Calu3 (cell line): ENCODE results near the gene DSCAML1. TPM values are rescaled to one million over a fixed set of nuclear protein-coding genes. Genes with fewer than 3 reads are reported as not detected.

ENCODE experiments used
- BruUV-seq: library from RNA; stranded (reverse); fragments of 400-500 nt; replicated peaks from 2 replicates; lab custom pipeline; 2021; lab: Mats Ljungman, UMichigan
- CTCF ChIA-PET: fragments of 300-600 bp; sonication (Branson Sonifier 250); formaldehyde crosslinking; loops from one replicate; lab custom pipeline; 2022; ENCODE audit warnings: antibody characterized with exemption; lab: Charles Lee
- DNase-seq: peaks from one replicate; pipeline ENCODE4 v3.0.0; 2022
- H3K27ac Mint-ChIP-seq: one replicate; pipeline ENCODE4 v1.8.0; 2022; ENCODE audit warnings: mixed read lengths; ENCODE audit not compliant: unreplicated experiment
- H3K27me3 Mint-ChIP-seq: one replicate; pipeline ENCODE4 v1.8.0; 2022; ENCODE audit warnings: mixed read lengths; ENCODE audit not compliant: unreplicated experiment
- H3K36me3 Mint-ChIP-seq: one replicate; pipeline ENCODE4 v1.8.0; 2022; ENCODE audit warnings: mild to moderate bottlenecking, moderate library complexity, mixed read lengths; ENCODE audit not compliant: insufficient read depth, unreplicated experiment
- H3K4me1 Mint-ChIP-seq: one replicate; pipeline ENCODE4 v1.8.0; 2022; ENCODE audit warnings: mild to moderate bottlenecking, low read depth, mixed read lengths; ENCODE audit not compliant: unreplicated experiment
- H3K4me3 Mint-ChIP-seq: one replicate; pipeline ENCODE4 v1.8.0; 2022; ENCODE audit warnings: mild to moderate bottlenecking, low read depth, moderate library complexity, mixed read lengths; ENCODE audit not compliant: unreplicated experiment
- H3K9me3 Mint-ChIP-seq: one replicate; pipeline ENCODE4 v1.8.0; 2022; ENCODE audit warnings: low read depth, mixed read lengths; ENCODE audit not compliant: unreplicated experiment
- intact Hi-C: fragments of 100-400 bp; cut with micrococcal nuclease; formaldehyde crosslinking; loops from one replicate; pipeline ENCODE4 v1.10.0; 2022; ENCODE audit not compliant: unreplicated experiment
- total RNA-seq: library from RNA; stranded (reverse); gene quantifications from 2 replicates; pipeline ENCODE4 v1.2.3, GENCODE V29; 2022
- TF ChIP-seq, protein P1 (sequence below): fragments of 200-600 bp; IDR thresholded peaks from one replicate; pipeline ENCODE4 v1.8.0; 2022; ENCODE audit warnings: antibody characterized with exemption; ENCODE audit not compliant: unreplicated experiment

Gene DSCAML1
- total RNA-seq, 1 experiment from 2014 or later = 0.07 TPM

DNA sequence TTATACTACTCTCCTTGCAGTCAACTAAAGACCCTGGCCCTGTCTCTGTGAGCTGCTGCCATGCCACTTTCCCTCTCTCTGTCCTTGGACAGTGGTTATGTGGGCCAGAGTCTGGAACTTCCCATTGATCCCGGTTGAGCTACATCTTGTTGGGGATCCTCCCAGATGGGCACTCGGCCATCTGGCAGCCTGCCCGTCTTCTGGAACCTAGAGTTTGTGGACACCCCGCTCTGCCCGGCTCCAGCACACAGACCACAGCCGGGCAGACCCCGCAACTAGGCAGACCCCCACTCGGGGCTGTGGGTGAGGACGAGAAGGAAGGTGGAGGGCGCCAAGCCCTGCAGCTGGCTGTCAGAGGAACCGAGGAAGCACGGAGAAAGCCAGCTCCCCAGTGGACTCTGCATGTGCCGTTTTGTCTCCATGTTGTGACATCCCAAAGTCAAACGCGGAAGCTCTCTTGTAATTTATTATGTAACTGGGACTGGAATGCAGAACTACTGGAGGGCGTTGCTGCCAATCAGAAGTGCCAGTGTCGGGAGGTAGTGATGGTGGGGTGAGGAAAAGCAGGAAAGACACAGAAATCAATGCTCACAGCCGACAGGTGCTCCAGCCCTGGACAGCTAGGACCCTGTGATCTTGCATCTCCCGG, 261.7 kb downstream of the DSCAML1 start:
- peak; percentile 7 for DNase-seq
- no peaks in the 10 kb centered on the region for H3K36me3 Mint-ChIP-seq
- H3K4me3 Mint-ChIP-seq = no peak overlapping the region
- no peaks in the 10 kb centered on the region for H3K9me3 Mint-ChIP-seq
- intact Hi-C loops = no loop called here
- TF ChIP-seq, protein P1, sequence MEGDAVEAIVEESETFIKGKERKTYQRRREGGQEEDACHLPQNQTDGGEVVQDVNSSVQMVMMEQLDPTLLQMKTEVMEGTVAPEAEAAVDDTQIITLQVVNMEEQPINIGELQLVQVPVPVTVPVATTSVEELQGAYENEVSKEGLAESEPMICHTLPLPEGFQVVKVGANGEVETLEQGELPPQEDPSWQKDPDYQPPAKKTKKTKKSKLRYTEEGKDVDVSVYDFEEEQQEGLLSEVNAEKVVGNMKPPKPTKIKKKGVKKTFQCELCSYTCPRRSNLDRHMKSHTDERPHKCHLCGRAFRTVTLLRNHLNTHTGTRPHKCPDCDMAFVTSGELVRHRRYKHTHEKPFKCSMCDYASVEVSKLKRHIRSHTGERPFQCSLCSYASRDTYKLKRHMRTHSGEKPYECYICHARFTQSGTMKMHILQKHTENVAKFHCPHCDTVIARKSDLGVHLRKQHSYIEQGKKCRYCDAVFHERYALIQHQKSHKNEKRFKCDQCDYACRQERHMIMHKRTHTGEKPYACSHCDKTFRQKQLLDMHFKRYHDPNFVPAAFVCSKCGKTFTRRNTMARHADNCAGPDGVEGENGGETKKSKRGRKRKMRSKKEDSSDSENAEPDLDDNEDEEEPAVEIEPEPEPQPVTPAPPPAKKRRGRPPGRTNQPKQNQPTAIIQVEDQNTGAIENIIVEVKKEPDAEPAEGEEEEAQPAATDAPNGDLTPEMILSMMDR = no peak
- H3K27me3 Mint-ChIP-seq = peaks cover 58% of the 10 kb centered on the region
- H3K4me1 Mint-ChIP-seq = no peaks in the 10 kb centered on the region
- CTCF ChIA-PET = interaction anchor here (0.6 kb wide), 2 partner anchors 399 to 442 kb away, joined by 3 to 4 read pairs; no protein-coding TSS in a partner anchor
- no TSS peak for BruUV-seq
- no peak overlapping the region for H3K27ac Mint-ChIP-seq

DNA sequence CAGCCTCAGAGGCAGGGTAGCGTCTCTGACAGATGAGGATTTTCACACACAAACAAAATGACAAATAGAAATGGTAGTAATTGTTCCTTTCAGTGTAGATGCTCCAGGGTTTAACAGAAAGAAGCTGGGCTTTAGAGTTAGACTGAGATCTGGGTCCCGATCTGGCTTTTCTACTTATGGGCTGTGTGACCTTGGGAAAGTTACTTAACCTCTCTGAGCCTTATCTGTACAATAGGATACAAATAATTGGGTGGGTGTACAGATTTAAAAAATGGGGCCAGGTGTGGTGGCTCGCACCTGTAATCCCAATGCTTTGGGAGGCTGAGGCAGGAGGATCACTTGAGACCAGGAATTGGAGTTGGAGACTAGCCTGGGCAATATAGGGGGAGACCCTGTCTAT, 264.4 kb downstream of the DSCAML1 start:
- no TSS peak for BruUV-seq
- H3K4me1 Mint-ChIP-seq = no peaks in the 10 kb centered on the region
- no peak overlapping the region for H3K4me3 Mint-ChIP-seq
- no peak overlapping the region for H3K27ac Mint-ChIP-seq
- CTCF ChIA-PET = no interaction called here
- TF ChIP-seq, protein P1 = no peak
- H3K9me3 Mint-ChIP-seq = no peaks in the 10 kb centered on the region
- peaks cover 59% of the 10 kb centered on the region for H3K27me3 Mint-ChIP-seq
- no peaks in the 10 kb centered on the region for H3K36me3 Mint-ChIP-seq
- intact Hi-C loops = no loop called here
- no peak for DNase-seq

DNA sequence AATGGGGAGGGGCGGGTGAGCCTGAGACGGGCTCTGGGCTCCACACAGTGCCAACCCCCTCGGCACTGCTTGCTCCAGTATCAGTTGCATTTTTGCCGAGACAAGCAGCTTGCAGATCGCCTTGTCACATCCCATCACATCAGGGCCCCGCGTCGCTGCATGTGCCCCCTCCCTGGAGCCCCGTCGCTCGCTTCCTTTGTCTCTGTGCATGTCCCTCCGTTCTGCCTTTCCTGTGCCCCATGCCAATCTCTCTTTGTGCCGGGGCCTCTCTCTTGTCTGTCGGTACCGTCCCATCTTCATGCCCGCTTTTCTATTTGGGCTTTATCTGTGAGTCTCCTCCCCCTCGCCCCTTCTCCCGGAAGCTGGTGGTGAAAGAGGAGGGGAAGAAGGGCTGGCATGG, 267.2 kb downstream of the DSCAML1 start:
- H3K27me3 Mint-ChIP-seq = peaks cover 47% of the 10 kb centered on the region
- TF ChIP-seq, protein P1 = no peak
- DNase-seq = no peak
- intact Hi-C loops = no loop called here
- no peaks in the 10 kb centered on the region for H3K36me3 Mint-ChIP-seq
- BruUV-seq = no TSS peak
- H3K4me3 Mint-ChIP-seq = no peak overlapping the region
- H3K9me3 Mint-ChIP-seq = no peaks in the 10 kb centered on the region
- CTCF ChIA-PET = no interaction called here
- no peak overlapping the region for H3K27ac Mint-ChIP-seq
- no peaks in the 10 kb centered on the region for H3K4me1 Mint-ChIP-seq

DNA sequence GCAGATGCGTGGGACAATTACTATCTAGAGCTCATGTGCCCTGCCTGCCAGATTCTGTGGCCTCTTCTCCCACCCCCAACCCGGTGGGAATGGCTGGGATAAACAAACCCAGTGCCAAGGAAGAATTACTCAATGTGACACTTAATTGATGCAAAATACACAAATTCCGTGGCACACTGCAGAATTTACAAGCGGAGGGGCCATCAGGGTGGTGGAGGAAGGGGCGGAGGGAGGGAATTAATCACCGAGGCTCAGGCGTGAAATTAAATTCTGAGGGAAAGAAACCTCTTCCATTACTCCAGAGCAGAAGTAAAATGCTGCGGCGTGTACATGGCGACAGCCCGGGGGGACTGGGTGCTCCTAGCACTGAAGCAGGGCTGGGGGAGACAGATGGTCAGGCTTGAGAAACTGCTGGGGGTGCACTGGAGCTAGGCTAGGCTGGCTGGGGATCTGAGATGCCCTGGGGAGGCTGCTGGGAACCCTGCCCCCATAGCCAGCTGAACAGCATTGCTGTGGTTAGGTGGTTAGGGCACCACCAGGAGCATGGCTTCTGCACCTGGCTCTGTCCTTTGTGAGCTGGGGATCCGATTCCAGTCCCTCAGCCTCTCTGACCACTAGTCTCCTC, 268.8 kb downstream of the DSCAML1 start:
- no peak for DNase-seq
- CTCF ChIA-PET = no interaction called here
- no peak overlapping the region for H3K27ac Mint-ChIP-seq
- TF ChIP-seq, protein P1 = no peak
- no peaks in the 10 kb centered on the region for H3K9me3 Mint-ChIP-seq
- no peak overlapping the region for H3K4me3 Mint-ChIP-seq
- no peaks in the 10 kb centered on the region for H3K4me1 Mint-ChIP-seq
- BruUV-seq = no TSS peak
- intact Hi-C loops = no loop called here
- H3K36me3 Mint-ChIP-seq = no peaks in the 10 kb centered on the region
- H3K27me3 Mint-ChIP-seq = peaks cover 54% of the 10 kb centered on the region
